Measurements from ENCODE around the gene CDH4.

The CDH4 gene

DNA sequence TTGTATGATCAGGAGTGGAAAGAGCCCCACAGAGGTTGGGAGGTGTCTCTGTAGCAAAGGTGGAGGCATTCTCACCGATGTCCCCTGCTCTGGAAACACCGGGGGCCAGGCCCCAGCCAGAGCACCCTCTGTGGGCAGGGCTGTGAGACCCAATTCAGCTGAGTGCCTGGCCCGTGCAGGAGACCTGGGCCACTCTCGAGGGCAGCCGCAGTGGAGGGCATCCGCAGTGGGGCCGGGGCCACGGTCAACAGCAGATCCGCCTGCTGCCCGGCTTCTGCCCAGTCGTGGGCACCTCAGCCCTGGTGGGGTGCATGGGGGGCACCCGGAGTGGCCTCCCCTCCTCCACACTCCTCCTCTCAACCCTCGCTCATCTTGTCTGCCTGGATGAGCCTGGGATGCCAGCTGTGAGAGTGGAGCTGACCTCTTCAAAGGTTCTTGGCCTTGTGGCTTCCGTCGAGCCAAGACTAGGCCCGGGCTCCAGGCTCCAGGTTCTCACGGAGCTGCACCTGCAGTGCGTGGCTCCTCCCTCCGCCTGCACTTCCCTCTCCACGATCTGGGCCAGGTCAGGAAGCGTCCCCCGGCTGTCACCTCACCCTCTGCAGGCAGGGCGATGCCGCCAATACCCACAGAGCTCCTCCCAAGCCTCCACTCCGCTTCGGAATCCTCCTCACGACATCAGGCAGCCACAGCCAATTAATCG is 678.9 kb downstream of the CDH4 start:
- TF ChIP-seq, protein P1, sequence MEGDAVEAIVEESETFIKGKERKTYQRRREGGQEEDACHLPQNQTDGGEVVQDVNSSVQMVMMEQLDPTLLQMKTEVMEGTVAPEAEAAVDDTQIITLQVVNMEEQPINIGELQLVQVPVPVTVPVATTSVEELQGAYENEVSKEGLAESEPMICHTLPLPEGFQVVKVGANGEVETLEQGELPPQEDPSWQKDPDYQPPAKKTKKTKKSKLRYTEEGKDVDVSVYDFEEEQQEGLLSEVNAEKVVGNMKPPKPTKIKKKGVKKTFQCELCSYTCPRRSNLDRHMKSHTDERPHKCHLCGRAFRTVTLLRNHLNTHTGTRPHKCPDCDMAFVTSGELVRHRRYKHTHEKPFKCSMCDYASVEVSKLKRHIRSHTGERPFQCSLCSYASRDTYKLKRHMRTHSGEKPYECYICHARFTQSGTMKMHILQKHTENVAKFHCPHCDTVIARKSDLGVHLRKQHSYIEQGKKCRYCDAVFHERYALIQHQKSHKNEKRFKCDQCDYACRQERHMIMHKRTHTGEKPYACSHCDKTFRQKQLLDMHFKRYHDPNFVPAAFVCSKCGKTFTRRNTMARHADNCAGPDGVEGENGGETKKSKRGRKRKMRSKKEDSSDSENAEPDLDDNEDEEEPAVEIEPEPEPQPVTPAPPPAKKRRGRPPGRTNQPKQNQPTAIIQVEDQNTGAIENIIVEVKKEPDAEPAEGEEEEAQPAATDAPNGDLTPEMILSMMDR (IDR thresholded peaks at IDR 0.05; ENCODE audit: control insufficient read depth, extremely low read depth, insufficient read depth) = no peak
- no peak overlapping the region for H3K4me3 ChIP-seq (ENCODE audit: low read depth, low read length)
- DNase-seq (ENCODE audit: low read depth) = no peak

- no peak overlapping the region for H3K4me3 ChIP-seq (ENCODE audit: low read depth, low read length)
- TF ChIP-seq, protein P1 (IDR thresholded peaks at IDR 0.05; ENCODE audit: control insufficient read depth, extremely low read depth, insufficient read depth) = no peak
- DNase-seq (ENCODE audit: low read depth) = no peak
These were observed 679.6 kb downstream of the CDH4 start for GRCh38 chr20:61931476-61932198.

DNA sequence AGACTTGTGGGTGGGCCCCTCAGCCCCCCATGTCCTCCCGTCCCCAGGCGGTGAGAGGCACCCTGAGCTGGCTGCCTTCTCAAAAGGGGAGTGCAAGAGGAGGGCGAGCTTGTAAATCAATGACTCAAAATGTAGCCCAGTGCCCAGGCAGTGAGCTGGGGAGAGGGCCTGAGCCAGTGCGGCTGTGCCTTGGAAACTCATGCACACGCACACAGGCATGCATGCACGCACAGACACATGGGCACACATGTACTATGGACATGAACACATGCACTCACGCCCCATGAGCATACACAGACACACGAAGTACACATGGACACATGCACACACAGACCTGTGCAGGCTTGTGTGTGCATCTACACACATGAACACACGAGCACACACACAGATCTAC is 680.1 kb downstream of the CDH4 start:
- H3K4me3 ChIP-seq (ENCODE audit: low read depth, low read length) = no peak overlapping the region
- TF ChIP-seq, protein P1 (IDR thresholded peaks at IDR 0.05; ENCODE audit: control insufficient read depth, extremely low read depth, insufficient read depth) = no peak
- DNase-seq (ENCODE audit: low read depth) = no peak

GRCh38 chr20:61932711-61933480 is 680.8 kb downstream of the CDH4 start:
- H3K4me3 ChIP-seq (ENCODE audit: low read depth, low read length) = no peak overlapping the region
- no peak for DNase-seq (ENCODE audit: low read depth)
- TF ChIP-seq, protein P1 (IDR thresholded peaks at IDR 0.05; ENCODE audit: control insufficient read depth, extremely low read depth, insufficient read depth) = no peak

GRCh38 chr20:61933481-61933950 is 681.5 kb downstream of the CDH4 start:
- TF ChIP-seq, protein P1 (IDR thresholded peaks at IDR 0.05; ENCODE audit: control insufficient read depth, extremely low read depth, insufficient read depth) = no peak
- no peak overlapping the region for H3K4me3 ChIP-seq (ENCODE audit: low read depth, low read length)
- DNase-seq (ENCODE audit: low read depth) = no peak

DNA sequence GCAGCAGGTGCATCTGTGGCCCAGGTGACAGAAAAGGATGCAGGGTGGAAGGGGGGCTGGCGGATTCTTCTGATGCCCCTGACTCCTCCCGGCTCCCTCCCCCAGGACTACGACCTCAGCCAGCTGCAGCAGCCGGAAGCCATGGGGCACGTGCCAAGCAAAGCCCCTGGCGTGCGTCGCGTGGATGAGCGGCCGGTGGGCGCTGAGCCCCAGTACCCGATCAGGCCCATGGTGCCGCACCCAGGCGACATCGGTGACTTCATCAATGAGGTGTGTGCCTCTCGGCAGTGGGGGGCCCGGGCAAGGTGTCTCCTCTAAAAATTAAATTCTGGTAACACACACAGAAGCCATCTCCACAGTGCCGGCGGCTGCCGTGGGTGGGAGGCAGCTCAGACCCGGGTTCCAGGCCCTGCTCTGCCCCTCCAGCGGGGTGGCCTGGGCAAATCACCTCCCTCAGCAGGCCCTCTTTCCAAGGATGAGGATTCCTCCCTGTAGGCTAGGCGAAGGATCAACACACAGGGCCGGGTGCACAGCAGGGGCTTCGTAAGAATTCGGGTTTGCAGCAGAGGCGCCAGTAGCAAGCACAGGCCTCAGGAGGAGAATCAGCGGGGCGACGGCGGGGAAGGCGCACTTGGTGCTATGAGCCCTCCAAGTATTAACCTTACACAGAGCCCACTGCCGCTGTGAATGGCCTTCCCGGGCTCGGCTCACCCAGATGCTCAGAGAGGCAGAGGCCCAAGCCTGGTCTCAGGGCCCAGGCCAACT is 682.1 kb downstream of the CDH4 start:
- DNase-seq (ENCODE audit: low read depth) = no peak
- H3K4me3 ChIP-seq (ENCODE audit: low read depth, low read length) = no peak overlapping the region
- TF ChIP-seq, protein P1 (IDR thresholded peaks at IDR 0.05; ENCODE audit: control insufficient read depth, extremely low read depth, insufficient read depth) = no peak

Data from LNCaP clone FGC (cell line).